DND-41 (cell line): ENCODE data around the gene DOCK9.

Source experiments
- EZH2 ChIP-seq: IDR thresholded peaks from 3 replicates; pipeline ENCODE4 v1.6.1; 2012; ENCODE audit warnings: borderline replicate concordance, low read depth, mild to moderate bottlenecking, moderate library complexity, low read length, inconsistent platforms; ENCODE audit not compliant: severe bottlenecking
- TF ChIP-seq, protein P1 (sequence below): IDR thresholded peaks from 2 replicates; pipeline ENCODE4 v1.5.1; 2012; ENCODE audit warnings: borderline replicate concordance, low read length, moderate library complexity, mild to moderate bottlenecking; ENCODE audit not compliant: poor library complexity, severe bottlenecking; ENCODE audit errors: extremely low read depth

DNA sequence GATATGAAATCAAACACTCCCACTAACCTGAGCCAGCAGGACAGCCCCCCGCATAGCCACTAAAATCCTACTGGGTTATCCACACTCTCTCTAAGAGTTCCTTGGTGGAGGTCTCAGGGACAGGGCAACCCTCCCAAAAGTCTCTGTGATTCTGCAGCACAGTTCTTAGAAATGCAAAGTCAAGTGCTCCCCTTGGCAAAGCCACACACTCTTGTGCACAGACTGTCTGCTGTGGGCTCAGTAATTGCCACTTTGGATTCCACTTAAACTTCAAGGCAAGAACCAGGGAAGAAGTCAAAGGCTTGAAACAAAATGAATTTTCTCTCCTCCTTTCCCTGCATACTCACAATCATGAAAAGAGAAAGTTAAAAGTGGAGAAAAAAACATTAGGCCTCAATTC is 61.5 kb downstream of the DOCK9 start:
- TF ChIP-seq, protein P1, sequence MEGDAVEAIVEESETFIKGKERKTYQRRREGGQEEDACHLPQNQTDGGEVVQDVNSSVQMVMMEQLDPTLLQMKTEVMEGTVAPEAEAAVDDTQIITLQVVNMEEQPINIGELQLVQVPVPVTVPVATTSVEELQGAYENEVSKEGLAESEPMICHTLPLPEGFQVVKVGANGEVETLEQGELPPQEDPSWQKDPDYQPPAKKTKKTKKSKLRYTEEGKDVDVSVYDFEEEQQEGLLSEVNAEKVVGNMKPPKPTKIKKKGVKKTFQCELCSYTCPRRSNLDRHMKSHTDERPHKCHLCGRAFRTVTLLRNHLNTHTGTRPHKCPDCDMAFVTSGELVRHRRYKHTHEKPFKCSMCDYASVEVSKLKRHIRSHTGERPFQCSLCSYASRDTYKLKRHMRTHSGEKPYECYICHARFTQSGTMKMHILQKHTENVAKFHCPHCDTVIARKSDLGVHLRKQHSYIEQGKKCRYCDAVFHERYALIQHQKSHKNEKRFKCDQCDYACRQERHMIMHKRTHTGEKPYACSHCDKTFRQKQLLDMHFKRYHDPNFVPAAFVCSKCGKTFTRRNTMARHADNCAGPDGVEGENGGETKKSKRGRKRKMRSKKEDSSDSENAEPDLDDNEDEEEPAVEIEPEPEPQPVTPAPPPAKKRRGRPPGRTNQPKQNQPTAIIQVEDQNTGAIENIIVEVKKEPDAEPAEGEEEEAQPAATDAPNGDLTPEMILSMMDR: no peak
- no peak for TF ChIP-seq EZH2
